Chondrocyte (in vitro differentiated cells): ENCODE results near the gene PDCD11. TPM values are rescaled to one million over a fixed set of nuclear protein-coding genes. Genes with fewer than 3 reads are reported as not detected.

Source experiments
- DNase-seq: peaks from one replicate; pipeline ENCODE4 v3.0.0; 2021; ENCODE audit warnings: mixed read lengths, low spot score
- H3K27ac Mint-ChIP-seq: one replicate; pipeline ENCODE4 v1.8.0; 2021; ENCODE audit warnings: mild to moderate bottlenecking, moderate library complexity, mixed read lengths; ENCODE audit not compliant: unreplicated experiment
- H3K27me3 Mint-ChIP-seq: 2 replicates; pipeline ENCODE4 v1.8.0; 2021; ENCODE audit warnings: low read depth, mixed read lengths
- H3K36me3 Mint-ChIP-seq: 2 replicates; pipeline ENCODE4 v1.8.0; 2021; ENCODE audit warnings: low read depth, mixed read lengths
- H3K4me1 Mint-ChIP-seq: 2 replicates; pipeline ENCODE4 v1.8.0; 2021; ENCODE audit warnings: low read depth, mild to moderate bottlenecking, mixed read lengths
- H3K4me3 Mint-ChIP-seq: one replicate; pipeline ENCODE4 v1.8.0; 2021; ENCODE audit warnings: mild to moderate bottlenecking, moderate library complexity, mixed read lengths; ENCODE audit not compliant: unreplicated experiment
- H3K9me3 Mint-ChIP-seq: 2 replicates; pipeline ENCODE4 v1.8.0; 2021; ENCODE audit warnings: low read depth, mixed read lengths
- total RNA-seq: library from RNA; stranded (reverse); gene quantifications from 3 replicates; pipeline ENCODE4 v1.2.1, GENCODE V29; 2021
- TF ChIP-seq, protein P1 (sequence below): fragments of 200-600 bp; sonication (generic); IDR thresholded peaks from 2 replicates; pipeline ENCODE4 v1.5.0; 2021; ENCODE audit warnings: antibody characterized with exemption, mild to moderate bottlenecking, moderate library complexity

Gene PDCD11
- total RNA-seq, 1 donor from 2014 or later, result 27.9 TPM

DNA sequence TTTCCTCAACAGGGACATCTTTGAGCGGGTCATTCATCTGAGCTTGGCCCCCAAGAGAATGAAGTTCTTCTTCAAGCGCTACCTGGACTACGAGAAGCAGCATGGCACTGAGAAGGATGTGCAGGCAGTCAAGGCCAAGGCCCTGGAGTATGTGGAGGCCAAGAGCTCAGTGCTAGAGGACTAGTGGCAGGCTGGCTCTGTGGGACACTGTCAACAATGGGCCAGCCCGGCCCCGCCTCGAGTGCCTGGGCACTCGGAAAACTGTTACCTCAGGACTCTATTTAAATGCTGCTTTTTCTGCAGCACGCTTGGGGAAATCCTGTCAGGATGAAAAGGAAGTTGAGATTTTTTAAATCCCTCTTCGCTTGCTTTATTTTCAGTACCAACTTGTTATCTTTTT, 48.9 kb downstream of the PDCD11 start:
- peaks cover 57% of the 10 kb centered on the region for H3K4me1 Mint-ChIP-seq
- no peak overlapping the region for H3K4me3 Mint-ChIP-seq
- no peaks in the 10 kb centered on the region for H3K27me3 Mint-ChIP-seq
- peaks cover 50% of the 10 kb centered on the region for H3K36me3 Mint-ChIP-seq
- DNase-seq, result no peak
- no peaks in the 10 kb centered on the region for H3K9me3 Mint-ChIP-seq
- no peak overlapping the region for H3K27ac Mint-ChIP-seq
- TF ChIP-seq, protein P1, sequence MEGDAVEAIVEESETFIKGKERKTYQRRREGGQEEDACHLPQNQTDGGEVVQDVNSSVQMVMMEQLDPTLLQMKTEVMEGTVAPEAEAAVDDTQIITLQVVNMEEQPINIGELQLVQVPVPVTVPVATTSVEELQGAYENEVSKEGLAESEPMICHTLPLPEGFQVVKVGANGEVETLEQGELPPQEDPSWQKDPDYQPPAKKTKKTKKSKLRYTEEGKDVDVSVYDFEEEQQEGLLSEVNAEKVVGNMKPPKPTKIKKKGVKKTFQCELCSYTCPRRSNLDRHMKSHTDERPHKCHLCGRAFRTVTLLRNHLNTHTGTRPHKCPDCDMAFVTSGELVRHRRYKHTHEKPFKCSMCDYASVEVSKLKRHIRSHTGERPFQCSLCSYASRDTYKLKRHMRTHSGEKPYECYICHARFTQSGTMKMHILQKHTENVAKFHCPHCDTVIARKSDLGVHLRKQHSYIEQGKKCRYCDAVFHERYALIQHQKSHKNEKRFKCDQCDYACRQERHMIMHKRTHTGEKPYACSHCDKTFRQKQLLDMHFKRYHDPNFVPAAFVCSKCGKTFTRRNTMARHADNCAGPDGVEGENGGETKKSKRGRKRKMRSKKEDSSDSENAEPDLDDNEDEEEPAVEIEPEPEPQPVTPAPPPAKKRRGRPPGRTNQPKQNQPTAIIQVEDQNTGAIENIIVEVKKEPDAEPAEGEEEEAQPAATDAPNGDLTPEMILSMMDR, result no peak

DNA sequence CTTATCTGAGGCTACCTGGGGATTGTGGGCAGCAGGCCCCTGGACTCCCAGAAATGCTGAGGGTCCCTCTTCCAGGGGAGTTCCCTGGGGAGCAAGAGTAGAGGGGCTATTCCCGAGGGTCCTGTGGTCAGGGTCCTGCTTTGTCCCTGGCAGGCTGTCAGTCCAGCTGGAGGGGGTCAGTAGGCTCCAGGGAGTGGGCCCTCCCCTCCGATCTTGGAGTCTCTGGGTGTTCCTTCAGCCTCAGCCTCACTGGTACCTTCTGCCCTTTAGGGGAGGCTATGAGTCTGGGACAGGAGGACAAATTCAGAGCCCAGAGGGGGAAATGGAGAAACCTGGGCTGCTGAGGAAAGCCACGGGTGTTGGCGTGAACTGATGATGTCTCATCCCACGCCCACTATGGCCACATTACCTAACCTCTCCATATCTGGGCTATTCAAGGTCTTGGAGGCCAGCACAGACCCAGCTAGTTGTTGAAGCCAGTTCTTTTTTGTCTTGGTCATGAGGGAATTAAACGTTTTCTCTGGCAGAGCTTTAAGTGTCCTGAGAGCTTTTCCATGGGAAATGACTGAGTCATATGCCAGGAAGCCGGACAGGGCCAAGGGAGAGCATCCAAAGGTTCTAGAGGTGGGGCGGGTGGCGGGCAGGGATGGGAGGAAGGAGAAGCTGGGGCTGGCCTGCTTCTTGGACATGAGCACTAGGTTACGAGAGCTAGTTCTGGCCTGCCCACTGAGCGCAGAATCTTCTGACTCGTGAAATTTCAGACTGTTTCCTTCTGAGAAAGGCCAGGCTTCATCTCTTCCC, 49.5 kb downstream of the PDCD11 start:
- Mint-ChIP-seq H3K9me3 (no peaks in the 10 kb centered on the region), H3K4me1 (peaks cover 63% of the 10 kb centered on the region), H3K27me3 (no peaks in the 10 kb centered on the region), H3K36me3 (peaks cover 46% of the 10 kb centered on the region), H3K27ac (peak overlapping the region; percentile 72), H3K4me3 (no peak overlapping the region)
- TF ChIP-seq, protein P1, result no peak
- no peak for DNase-seq

DNA sequence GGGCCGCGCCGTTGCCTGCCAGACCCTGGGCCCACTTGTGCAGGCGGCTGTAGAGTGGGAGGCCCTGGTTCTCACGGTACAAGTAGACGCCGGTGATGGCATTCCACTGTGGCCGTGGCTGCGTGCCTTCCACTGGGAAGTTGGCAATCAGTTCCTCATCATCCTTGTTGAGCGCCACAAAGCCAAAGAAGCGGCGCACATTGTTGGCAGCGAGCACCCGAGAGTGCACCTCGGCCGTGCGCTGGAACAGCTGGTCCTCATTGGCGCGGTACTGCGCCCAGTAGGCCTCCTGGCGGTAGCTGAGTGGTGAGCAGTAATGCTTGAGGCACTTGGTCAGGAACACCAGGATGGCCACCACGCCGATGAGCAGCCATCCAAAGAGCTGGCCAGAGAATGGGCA, 50.8 kb downstream of the PDCD11 start:
- Mint-ChIP-seq H3K9me3 (no peaks in the 10 kb centered on the region), H3K36me3 (peaks cover 42% of the 10 kb centered on the region), H3K27ac (no peak overlapping the region), H3K4me3 (no peak overlapping the region), H3K4me1 (peaks cover 57% of the 10 kb centered on the region), H3K27me3 (no peaks in the 10 kb centered on the region)
- TF ChIP-seq, protein P1, result no peak
- DNase-seq, result no peak

DNA sequence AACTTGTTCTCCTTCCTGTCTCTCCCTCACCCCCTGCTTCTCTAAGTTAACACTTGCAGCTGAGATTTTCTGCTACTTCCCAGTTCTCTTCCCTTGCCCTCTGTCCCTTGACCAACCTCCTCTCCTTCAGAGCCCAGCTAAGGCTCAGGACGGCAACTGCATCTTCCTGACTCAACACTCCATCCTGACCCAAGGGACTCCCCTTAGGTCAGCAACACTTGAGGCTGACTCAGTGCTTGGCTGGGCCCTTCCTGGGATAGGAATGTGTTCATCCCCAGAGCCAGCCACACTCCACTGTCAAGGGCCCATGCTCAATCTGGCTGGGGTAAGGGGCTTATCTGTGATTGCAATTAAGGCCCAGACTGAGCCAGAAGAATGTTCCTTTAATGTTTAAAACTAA, 52.3 kb downstream of the PDCD11 start:
- Mint-ChIP-seq H3K4me3 (no peak overlapping the region), H3K27ac (peak overlapping the region; percentile 79), H3K4me1 (peaks cover 51% of the 10 kb centered on the region), H3K36me3 (peaks cover 32% of the 10 kb centered on the region), H3K9me3 (no peaks in the 10 kb centered on the region), H3K27me3 (no peaks in the 10 kb centered on the region)
- no peak for DNase-seq
- TF ChIP-seq, protein P1, result no peak

DNA sequence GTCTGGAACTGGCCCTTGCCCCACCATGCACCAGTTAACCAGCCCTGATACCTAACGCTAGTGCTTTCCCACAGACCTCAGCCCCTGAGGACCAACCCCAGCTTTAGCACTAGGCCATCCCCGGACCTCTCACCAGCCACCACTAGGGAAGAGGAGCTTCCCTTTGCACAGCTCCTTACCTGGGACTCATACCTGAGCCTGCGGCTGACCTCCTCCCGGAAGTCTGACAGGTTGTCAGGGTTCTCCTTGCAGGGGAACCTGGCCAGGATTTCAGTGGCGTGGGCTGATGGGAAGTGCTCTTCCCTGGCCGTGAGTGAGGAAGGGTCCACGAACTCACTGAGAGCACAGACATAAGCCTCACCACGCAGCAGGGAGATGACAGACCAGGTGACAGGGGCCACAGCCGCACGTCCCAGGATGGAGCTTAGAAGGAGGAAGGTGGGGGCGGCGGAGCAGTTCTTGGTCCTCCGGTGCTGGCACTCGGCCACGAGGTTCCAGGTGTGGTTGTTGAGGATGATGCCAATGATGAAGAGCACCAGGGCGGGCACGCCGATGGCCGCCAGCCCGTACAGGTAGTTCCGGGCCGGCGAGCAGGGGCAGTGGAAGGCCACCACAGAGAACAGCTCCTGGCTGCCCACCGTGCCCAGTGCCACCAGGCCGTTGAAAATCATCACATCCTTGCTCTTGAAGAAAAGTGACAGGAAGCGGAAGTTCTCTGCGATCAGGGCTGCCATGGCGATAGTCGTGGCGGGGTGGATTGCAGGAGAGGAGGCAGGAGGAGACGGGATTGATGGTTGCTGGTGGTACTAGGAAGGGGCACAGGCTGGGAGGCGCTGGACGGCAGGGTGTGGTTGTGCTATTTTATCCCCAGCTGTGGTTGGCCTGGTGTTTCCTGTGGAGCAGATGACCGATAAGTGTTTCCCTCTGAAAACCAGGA, 53.0 kb downstream of the PDCD11 start:
- peak overlapping the region; percentile 79 for H3K27ac Mint-ChIP-seq
- H3K27me3 Mint-ChIP-seq, result no peaks in the 10 kb centered on the region

More for the DNA sequence above, 53.0 kb downstream of the PDCD11 start:
- no peak for DNase-seq
- Mint-ChIP-seq H3K9me3 (no peaks in the 10 kb centered on the region), H3K36me3 (peaks cover 26% of the 10 kb centered on the region), H3K4me3 (no peak overlapping the region), H3K4me1 (peaks cover 51% of the 10 kb centered on the region)
- TF ChIP-seq, protein P1, result no peak
